MM.1S (cell line): ENCODE data around the gene MYL5.

ENCODE experiments used
- CTCF ChIP-seq: fragments of 300-600 bp; sonication (generic); IDR thresholded peaks from 2 replicates; pipeline ENCODE4 v1.5.1; 2016; ENCODE audit warnings: antibody characterized with exemption, low read length, mixed read lengths
- EZH2 ChIP-seq: fragments of 300-600 bp; sonication (generic); optimal IDR thresholded peaks from 2 replicates; pipeline ENCODE3; 2017; ENCODE audit warnings: low read depth, mild to moderate bottlenecking, antibody characterized with exemption, low read length, mixed read lengths
- EZH2phosphoT487 ChIP-seq: fragments of 300-600 bp; sonication (generic); IDR thresholded peaks from 2 replicates; pipeline ENCODE4 v1.6.1; 2018; ENCODE audit warnings: antibody characterized with exemption, low read length

- no peak for TF ChIP-seq CTCF
- TF ChIP-seq EZH2, result no peak
- TF ChIP-seq EZH2phosphoT487, result no peak
Observed at GRCh38 chr4:685679-686412, 11.5 kb downstream of the MYL5 start.
